K562 treated with DMSO at 1 percent for 4 hours (cell line): Measurements from ENCODE around the gene AK8. TPM values are rescaled to one million over a fixed set of nuclear protein-coding genes. Genes with fewer than 3 reads are reported as not detected.

Experiments used
- total RNA-seq: library from RNA; unstranded; fragments of 300-600 nt; gene quantifications from 2 replicates; pipeline ENCODE4 v1.2.3, GENCODE V29; 2022; ENCODE audit not compliant: insufficient read depth

AK8 gene, protein sequence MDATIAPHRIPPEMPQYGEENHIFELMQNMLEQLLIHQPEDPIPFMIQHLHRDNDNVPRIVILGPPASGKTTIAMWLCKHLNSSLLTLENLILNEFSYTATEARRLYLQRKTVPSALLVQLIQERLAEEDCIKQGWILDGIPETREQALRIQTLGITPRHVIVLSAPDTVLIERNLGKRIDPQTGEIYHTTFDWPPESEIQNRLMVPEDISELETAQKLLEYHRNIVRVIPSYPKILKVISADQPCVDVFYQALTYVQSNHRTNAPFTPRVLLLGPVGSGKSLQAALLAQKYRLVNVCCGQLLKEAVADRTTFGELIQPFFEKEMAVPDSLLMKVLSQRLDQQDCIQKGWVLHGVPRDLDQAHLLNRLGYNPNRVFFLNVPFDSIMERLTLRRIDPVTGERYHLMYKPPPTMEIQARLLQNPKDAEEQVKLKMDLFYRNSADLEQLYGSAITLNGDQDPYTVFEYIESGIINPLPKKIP
- not detected in 2 replicates for total RNA-seq

GRCh38 chr9:132877824-132878694 lies at the start of gene AK8:
Gene AK8 (minus strand): TSS chr9:132878284. CDS start chr9:132878255, 29 bp downstream.

GRCh38 chr9:132878695-132879456 lies 792 bp upstream of the AK8 start, which contains the start of gene SPACA9:
Gene SPACA9 (plus strand): TSS chr9:132878898. CDS start chr9:132883948, 5,050 bp downstream.

Other genes with a start within 250 kb of the AK8 start
- 4.5 and 7.2 TPM in 2 replicates for gene DDX31, start 208.3 kb downstream of the AK8 start, total RNA-seq
- 5.5 and 7.1 TPM in 2 replicates for gene GTF3C4, start 207.8 kb downstream of the AK8 start, total RNA-seq
- 0.63 and 1.5 TPM in 2 replicates for gene SPACA9, start 614 bp upstream of the AK8 start, total RNA-seq
- 15.6 and 16.5 TPM in 2 replicates for gene TSC1, start 66.3 kb upstream of the AK8 start, total RNA-seq
- gene GFI1B, start 100.4 kb upstream of the AK8 start, total RNA-seq, result 30.2 and 48.2 TPM in 2 replicates
- 77.0 and 86.9 TPM in 2 replicates for gene GTF3C5, start 152.7 kb upstream of the AK8 start, total RNA-seq
- gene CEL, start 183.7 kb upstream of the AK8 start, total RNA-seq, result 2.3 and 2.7 TPM in 2 replicates
- 23.3 and 30.9 TPM in 2 replicates for gene RALGDS, start 243.0 kb upstream of the AK8 start, total RNA-seq